ENCODE results near the gene HSD17B1. TPM values are rescaled to one million over a fixed set of nuclear protein-coding genes. Genes with fewer than 3 reads are reported as not detected.

The HSD17B1 gene
- total RNA-seq, 1 experiment from 2014 or later = 1.0 TPM

DNA sequence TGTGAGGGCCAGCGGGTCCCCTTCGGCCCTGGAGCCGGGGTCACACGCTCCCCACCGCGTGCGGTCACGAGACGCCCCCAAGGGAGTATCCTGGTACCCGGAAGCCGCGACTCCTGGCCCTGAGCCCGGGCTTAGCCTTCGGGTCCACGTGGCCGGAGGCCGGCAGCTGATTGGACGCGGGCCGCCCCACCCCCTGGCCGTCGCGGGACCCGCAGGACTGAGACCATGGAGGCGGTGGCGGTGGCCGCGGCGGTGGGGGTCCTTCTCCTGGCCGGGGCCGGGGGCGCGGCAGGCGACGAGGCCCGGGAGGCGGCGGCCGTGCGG lies 16.7 kb upstream of the HSD17B1 start, which contains the start of gene NAGLU:
Gene NAGLU (plus strand): TSS at position 194 of the 324 bp plus-strand sequence. CDS start 32 bp downstream, at position 226.
- H3K9me3 Mint-ChIP-seq (ENCODE audit: low read depth, unreplicated experiment) = no peaks in the 10 kb centered on the region
- H3K27ac Mint-ChIP-seq (ENCODE audit: unreplicated experiment) = peak within 1 kb of the TSS; percentile 69
- CTCF ChIA-PET = interaction anchor here (0.7 to 2.9 kb wide), 9 partner anchors 9 to 636 kb away, joined by 3 to 11 read pairs (median 3); partner anchors contain the start of gene TUBG2
- H3K4me1 Mint-ChIP-seq (ENCODE audit: low read depth, unreplicated experiment) = peaks cover 53% of the 10 kb centered on the region
- H3K27me3 Mint-ChIP-seq (ENCODE audit: unreplicated experiment) = no peaks in the 10 kb centered on the region
- no TSS peak for BruUV-seq (replicated peaks)
- H3K4me3 Mint-ChIP-seq (ENCODE audit: low read depth, unreplicated experiment) = peak within 1 kb of the TSS; percentile 94
- intact Hi-C loops (cut with micrococcal nuclease; ENCODE audit: unreplicated experiment) = no loop called here
- TF ChIP-seq, protein P1, sequence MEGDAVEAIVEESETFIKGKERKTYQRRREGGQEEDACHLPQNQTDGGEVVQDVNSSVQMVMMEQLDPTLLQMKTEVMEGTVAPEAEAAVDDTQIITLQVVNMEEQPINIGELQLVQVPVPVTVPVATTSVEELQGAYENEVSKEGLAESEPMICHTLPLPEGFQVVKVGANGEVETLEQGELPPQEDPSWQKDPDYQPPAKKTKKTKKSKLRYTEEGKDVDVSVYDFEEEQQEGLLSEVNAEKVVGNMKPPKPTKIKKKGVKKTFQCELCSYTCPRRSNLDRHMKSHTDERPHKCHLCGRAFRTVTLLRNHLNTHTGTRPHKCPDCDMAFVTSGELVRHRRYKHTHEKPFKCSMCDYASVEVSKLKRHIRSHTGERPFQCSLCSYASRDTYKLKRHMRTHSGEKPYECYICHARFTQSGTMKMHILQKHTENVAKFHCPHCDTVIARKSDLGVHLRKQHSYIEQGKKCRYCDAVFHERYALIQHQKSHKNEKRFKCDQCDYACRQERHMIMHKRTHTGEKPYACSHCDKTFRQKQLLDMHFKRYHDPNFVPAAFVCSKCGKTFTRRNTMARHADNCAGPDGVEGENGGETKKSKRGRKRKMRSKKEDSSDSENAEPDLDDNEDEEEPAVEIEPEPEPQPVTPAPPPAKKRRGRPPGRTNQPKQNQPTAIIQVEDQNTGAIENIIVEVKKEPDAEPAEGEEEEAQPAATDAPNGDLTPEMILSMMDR (IDR thresholded peaks at IDR 0.05; ENCODE audit: unreplicated experiment) = no peak
- DNase-seq = peak; percentile 99
- H3K36me3 Mint-ChIP-seq (ENCODE audit: insufficient read depth, unreplicated experiment) = peaks cover 61% of the 10 kb centered on the region

DNA sequence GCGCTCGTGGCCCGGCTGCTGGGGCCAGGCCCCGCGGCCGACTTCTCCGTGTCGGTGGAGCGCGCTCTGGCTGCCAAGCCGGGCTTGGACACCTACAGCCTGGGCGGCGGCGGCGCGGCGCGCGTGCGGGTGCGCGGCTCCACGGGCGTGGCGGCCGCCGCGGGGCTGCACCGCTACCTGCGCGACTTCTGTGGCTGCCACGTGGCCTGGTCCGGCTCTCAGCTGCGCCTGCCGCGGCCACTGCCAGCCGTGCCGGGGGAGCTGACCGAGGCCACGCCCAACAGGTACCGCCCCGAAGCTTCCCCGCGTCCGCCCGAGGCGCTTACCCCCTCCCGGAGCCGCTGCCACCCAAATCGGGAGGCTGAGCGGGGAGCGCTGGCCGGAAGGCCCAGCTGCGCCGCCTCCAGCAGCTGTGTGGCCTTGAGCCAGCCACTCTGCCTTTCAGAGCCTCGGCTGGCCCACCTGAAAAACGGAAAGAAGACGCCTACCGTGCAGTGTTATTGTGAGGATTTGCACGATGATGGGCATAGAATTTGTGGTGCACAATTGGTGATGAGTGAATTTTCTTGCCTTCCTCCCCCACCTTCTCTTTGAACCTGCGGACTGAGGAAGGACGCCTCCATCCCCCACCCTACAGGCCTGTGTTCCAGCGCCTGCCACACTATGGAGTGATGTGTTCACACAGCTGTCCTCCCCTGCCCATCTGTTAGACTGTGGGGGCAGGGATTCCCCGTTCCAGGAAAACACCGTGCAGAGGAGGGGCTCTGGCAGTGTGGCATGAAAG lies 16.2 kb upstream of the HSD17B1 start:
- Mint-ChIP-seq H3K4me1 (ENCODE audit: low read depth, unreplicated experiment) (peaks cover 53% of the 10 kb centered on the region), H3K4me3 (ENCODE audit: low read depth, unreplicated experiment) (peak overlapping the region; percentile 94), H3K27me3 (ENCODE audit: unreplicated experiment) (no peaks in the 10 kb centered on the region), H3K27ac (ENCODE audit: unreplicated experiment) (peak overlapping the region; percentile 55), H3K9me3 (ENCODE audit: low read depth, unreplicated experiment) (no peaks in the 10 kb centered on the region), H3K36me3 (ENCODE audit: insufficient read depth, unreplicated experiment) (peaks cover 65% of the 10 kb centered on the region)
- TF ChIP-seq, protein P1 (IDR thresholded peaks at IDR 0.05; ENCODE audit: unreplicated experiment) = no peak
- CTCF ChIA-PET = interaction anchor here (0.7 to 2.9 kb wide), 9 partner anchors 9 to 635 kb away, joined by 3 to 11 read pairs (median 3); partner anchors contain the start of gene TUBG2
- intact Hi-C loops (cut with micrococcal nuclease; ENCODE audit: unreplicated experiment) = no loop called here
- peak; percentile 93 for DNase-seq
- no TSS peak for BruUV-seq (replicated peaks)

DNA sequence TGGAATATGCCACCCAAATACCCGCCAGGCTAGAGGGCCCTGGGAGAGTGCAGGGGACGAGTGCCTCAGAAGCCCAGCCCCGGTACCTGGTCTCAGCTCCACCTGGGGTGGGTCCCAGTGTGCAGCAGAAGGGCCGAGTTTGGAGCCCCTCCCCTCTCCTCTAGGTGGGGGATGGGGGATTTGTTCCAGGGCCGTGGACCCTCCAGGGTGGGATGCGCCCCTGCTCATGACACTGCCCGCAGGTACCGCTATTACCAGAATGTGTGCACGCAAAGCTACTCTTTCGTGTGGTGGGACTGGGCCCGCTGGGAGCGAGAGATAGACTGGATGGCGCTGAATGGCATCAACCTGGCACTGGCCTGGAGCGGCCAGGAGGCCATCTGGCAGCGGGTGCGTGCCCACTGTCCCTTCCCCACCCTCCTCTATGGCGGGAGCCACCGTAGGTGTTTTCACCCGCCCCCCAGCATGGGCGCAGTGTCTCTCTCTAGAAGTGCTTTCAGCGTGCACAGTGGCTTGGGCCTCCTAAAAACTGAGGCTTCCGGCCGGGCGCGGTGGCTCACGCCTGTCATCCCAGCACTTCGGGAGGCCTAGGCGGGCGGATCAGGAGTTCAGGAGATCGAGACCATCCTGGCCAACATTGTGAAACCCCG lies 15.4 kb upstream of the HSD17B1 start:
- Mint-ChIP-seq H3K27ac (ENCODE audit: unreplicated experiment) (peak overlapping the region; percentile 55), H3K36me3 (ENCODE audit: insufficient read depth, unreplicated experiment) (peaks cover 65% of the 10 kb centered on the region), H3K27me3 (ENCODE audit: unreplicated experiment) (no peaks in the 10 kb centered on the region), H3K9me3 (ENCODE audit: low read depth, unreplicated experiment) (no peaks in the 10 kb centered on the region), H3K4me1 (ENCODE audit: low read depth, unreplicated experiment) (peaks cover 51% of the 10 kb centered on the region), H3K4me3 (ENCODE audit: low read depth, unreplicated experiment) (peak overlapping the region; percentile 94)
- BruUV-seq (replicated peaks) = no TSS peak
- TF ChIP-seq, protein P1 (IDR thresholded peaks at IDR 0.05; ENCODE audit: unreplicated experiment) = no peak
- CTCF ChIA-PET = interaction anchor here (0.6 to 2.9 kb wide), 4 partner anchors 10 to 18 kb away, joined by 3 to 11 read pairs (median 6); no protein-coding TSS in a partner anchor
- intact Hi-C loops (cut with micrococcal nuclease; ENCODE audit: unreplicated experiment) = no loop called here
- DNase-seq = no peak

DNA sequence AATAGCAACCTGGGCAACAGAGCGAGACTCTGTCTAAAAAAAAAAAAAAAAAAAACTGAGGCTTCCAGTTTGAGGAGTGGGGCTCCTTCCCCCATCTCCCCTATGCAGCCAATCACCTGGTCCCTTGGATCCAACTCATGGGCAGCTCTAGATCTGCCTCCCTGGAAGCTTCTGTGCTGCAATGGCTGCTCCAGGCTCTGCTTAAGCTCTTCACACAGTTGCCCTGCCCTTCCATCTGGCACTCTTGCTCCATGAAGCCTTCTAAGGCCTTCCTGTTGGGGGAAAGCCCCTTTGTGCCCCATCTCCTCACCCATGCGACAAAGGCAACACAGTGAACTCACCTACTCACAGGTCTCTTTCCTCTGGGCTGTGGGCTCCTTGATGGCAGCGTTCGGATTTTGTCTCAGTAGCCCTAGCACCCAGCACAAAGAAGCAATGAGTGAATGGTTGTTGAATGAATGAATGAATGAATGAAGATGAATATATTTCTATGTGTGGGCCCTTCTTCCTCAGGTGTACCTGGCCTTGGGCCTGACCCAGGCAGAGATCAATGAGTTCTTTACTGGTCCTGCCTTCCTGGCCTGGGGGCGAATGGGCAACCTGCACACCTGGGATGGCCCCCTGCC lies 14.8 kb upstream of the HSD17B1 start:
- CTCF ChIA-PET = interaction anchor here (0.6 to 2.9 kb wide), 3 partner anchors 10 to 18 kb away, joined by 3 to 11 read pairs (median 4); no protein-coding TSS in a partner anchor
- intact Hi-C loops (cut with micrococcal nuclease; ENCODE audit: unreplicated experiment) = no loop called here

More for the DNA sequence above, 14.8 kb upstream of the HSD17B1 start:
- BruUV-seq (replicated peaks) = TSS peak; percentile 43
- H3K9me3 Mint-ChIP-seq (ENCODE audit: low read depth, unreplicated experiment) = no peaks in the 10 kb centered on the region
- no peak for DNase-seq
- no peaks in the 10 kb centered on the region for H3K27me3 Mint-ChIP-seq (ENCODE audit: unreplicated experiment)
- H3K27ac Mint-ChIP-seq (ENCODE audit: unreplicated experiment) = peak overlapping the region; percentile 11
- H3K36me3 Mint-ChIP-seq (ENCODE audit: insufficient read depth, unreplicated experiment) = peaks cover 70% of the 10 kb centered on the region
- TF ChIP-seq, protein P1 (IDR thresholded peaks at IDR 0.05; ENCODE audit: unreplicated experiment) = no peak
- H3K4me3 Mint-ChIP-seq (ENCODE audit: low read depth, unreplicated experiment) = peak overlapping the region; percentile 94
- H3K4me1 Mint-ChIP-seq (ENCODE audit: low read depth, unreplicated experiment) = peaks cover 51% of the 10 kb centered on the region
